ENCODE measurements around the gene KLHL22.
"Not testable (repeated sequence)": the region's sequence is repeated elsewhere in the genome, so short reads cannot be mapped to it uniquely, and the experiment has no call there.

KLHL22 gene

DNA sequence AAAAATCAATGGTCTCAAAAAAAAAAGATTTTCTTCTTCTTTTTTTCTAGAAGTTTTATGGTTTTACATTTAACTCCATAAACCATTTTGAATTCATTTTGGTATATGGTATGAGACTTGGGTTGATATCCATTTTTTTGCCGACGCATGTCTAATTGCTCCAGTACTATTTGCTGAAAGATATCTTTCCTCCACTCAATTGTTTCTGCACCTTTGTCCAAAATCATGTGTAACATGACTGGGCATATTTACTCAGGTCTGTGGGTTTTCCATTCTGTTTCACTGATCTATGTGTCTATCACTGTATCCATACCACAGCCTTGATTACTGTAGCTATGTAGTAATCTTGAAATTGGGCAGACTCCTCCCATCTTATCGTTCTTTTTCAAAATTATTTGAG lies 42.4 kb downstream of the KLHL22 start:
- peak in 1 of 10 donors; percentile 0 for DNase-seq
- intact Hi-C loops (cut with DNase I), result no loop called here

DNA sequence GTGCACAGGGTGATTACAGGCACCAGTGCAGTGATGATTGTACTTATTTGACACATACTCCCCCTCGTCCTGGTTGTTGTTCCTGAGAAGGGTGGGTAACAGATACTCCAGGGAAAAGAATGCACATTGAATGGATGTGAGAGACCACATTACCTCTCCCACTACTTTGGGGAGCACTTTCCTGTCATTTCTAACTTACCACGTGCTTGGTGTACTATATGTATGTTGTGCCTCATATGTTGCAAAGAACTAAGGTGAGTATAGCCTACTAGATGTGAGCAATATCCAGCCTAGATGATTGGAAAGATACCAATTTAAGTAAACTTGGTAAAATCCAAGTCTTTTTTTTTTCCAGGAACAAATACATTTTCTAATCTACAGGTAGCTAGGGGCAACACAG lies 43.7 kb downstream of the KLHL22 start:
- DNase-seq, result no peak
- intact Hi-C loops (cut with DNase I), result no loop called here

DNA sequence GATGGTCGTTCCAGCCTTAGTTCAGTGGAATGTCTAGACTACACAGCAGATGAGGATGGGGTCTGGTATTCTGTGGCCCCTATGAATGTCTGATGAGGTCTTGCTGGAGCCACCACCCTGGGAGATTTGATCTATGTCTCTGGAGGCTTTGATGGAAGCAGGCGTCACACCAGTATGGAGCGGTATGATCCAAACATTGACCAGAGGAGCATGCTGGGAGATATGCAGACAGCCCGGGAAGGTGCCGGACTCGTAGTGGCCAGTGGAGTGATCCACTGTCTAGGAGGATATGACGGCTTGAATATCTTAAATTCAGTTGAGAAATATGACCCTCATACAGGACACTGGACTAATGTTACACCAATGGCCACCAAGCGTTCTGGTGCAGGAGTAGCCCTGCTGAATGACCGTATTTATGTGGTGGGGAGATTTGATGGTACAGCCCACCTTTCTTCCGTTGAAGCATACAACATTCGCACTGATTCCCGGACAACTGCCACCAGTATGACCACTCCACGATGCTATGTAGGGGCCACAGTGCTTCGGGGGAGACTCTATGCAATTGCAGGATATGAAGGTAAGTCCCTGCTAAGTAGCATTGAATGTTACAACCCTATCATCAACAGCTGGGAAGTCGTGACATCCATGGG lies 44.3 kb downstream of the KLHL22 start:
- intact Hi-C loops (cut with DNase I), result not testable (repeated sequence)
- DNase-seq, result peak in 3 of 10 donors; percentile 14 to 39 (median 31)

DNA sequence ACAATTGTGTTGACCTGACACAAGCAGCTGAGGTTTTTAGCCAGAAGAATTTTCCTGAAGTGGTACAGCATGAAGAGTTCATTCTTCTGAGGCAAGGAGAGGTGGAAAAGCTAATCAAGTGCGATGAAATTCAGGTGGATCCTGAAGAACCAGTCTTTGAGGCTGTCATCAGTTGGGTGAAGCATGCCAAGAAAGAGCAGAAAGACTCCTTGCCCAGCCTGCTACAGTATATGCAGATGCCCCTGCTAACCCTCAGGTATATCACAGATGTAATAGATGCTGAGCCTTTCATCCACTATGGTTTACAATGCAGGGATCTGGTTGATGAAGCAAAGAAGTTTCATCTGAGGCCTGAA lies 45.1 kb downstream of the KLHL22 start:
- intact Hi-C loops (cut with DNase I), result no loop called here
- no peak for DNase-seq

DNA sequence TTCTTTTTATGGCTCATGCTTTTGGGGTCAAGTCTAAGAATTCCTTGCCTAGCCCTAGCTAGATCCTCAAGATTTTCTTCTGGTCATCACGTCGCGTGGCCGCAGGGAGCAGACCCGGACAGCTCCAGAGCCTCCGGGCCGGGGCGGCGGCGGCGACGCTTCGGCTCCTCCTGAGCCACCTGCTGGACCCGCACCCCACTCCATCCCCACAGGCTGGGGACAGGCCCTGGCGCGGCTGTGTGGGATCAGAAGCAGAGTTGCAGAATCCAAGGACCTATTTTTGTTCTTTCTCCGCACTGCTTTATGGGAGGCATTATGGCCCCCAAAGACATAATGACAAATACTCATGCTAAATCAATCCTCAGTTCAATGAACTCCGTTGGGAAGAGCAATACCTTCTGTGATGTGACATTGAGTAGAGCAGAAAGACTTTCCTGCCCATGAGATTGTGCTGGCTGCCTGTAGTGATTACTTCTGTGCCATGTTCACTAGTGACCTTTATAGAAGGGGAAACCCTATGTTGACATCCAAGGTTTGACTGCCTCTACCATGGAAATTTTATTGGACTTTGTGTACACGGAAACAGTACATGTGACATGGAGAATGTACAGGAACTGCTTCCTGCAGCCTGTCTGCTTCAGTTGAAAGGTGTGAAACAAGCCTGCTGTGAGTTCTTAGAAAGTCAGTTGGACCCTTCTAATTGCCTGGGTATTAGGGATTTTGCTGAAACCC lies 45.6 kb downstream of the KLHL22 start:
- intact Hi-C loops (cut with DNase I), result no loop called here

DNA sequence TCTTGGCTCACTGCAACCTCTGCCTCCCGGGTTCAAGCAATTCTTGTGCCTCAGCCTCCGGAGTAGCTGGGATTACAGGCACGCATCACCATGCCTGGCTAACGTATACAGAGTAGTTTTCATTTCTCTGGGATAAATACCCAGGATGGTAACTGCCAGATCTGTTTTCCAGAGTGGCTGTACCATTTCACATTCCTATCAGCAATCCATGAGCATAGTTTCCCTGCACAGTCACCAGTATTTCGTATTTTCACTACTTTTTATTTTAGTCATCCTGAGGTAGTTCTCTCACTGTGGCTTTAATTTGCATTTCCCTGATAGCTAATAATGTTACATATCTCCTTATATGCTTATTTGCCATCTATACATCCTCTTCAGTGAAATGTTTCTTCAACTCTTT lies 47.0 kb downstream of the KLHL22 start:
- peak in 2 of 10 donors; percentile 23 to 33 for DNase-seq
- intact Hi-C loops (cut with DNase I), result no loop called here

More for the DNA sequence above, 45.6 kb downstream of the KLHL22 start:
- peak in 3 of 10 donors; percentile 51 to 72 (median 68) for DNase-seq

DNA sequence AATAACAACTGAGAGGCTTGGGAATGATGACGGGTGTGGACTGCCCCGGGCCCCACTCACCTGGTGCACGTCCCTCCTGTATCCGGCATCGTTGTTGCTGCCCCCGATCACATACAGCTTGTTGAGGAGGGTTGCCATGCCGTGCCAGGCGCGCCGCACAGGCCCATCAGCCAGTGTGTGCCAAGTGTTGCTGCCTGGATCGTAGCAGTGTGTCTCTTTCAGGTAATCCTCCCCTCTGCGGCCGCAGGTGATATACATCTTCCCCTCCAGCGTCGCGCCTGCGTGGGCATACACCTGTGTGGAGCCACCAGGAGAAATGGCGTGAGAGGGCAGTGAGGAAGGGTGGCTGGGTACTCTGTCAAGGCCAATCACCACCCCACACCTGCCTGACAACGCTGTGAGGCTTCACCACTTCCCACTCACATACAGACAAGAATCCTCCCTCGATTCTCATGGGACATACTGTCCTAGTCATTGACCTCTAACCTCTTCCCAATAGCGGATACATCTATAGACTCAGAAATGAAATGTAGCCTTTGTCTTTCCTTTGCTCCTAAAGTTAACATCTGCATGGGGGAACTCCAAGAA lies 49.1 kb downstream of the KLHL22 start:
- intact Hi-C loops (cut with DNase I), result no loop called here
- DNase-seq, result peak in 2 of 10 donors; percentile 30 to 61

DNA sequence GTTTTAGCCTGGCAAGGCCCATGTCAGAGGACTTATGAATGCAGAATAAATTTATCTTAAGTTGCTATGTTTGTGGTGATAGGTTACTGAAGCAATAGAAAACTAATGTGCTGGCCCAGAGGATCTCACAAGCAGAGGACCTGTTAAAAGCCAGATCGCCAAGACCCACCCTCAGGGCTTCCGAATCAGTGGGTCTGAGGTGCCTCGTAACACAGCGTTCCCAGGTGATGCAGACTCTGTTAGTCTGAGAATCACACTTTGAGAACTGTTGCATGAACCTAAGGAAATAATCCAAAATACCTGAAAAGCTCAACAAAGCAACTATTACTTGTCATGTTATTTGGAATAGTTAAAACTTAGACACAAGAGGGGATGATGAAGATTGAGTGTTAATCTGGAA lies 51.3 kb downstream of the KLHL22 start:
- DNase-seq, result peak in 1 of 10 donors; percentile 2
- intact Hi-C loops (cut with DNase I), result no loop called here

DNA sequence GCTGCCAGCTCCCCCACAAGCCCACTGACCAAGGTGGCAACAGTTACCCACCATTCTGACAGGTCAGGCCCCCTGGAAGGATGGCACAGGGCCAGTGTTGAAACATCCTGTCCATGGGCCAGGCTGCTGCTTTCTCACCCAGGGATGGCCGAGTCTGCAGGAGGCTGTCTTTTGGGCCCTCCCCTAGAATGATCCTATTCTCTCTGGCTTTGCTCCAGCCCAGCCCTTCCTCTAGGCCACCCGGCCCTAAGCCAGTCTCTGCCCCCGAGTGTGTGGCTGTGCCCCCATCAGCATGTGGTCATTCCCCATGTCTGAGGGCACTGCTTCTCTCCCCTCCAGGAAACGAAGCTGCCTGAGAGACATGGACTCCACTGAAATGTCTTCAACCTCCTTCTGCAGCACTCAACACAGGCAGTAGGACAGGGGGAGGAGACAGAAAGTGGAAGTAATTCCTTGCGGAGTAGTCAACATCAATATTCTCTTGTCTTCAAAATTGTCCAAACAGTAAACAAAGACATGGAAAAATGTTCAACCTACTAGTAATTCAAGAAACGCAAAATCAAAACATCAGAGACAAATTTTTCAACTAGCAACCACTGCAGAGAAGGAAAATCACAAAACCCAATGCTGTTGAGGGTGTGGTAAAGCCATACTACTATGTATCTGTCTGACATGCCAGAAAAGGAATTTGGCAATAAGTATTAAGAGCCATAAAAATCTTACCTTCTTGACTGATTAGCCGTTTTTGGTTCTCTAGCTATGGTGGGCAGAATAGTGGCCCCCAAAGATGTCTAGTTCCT lies 52.9 kb downstream of the KLHL22 start:
- peak in 2 of 10 donors; percentile 39 to 53 for DNase-seq
- intact Hi-C loops (cut with DNase I), result no loop called here

DNA sequence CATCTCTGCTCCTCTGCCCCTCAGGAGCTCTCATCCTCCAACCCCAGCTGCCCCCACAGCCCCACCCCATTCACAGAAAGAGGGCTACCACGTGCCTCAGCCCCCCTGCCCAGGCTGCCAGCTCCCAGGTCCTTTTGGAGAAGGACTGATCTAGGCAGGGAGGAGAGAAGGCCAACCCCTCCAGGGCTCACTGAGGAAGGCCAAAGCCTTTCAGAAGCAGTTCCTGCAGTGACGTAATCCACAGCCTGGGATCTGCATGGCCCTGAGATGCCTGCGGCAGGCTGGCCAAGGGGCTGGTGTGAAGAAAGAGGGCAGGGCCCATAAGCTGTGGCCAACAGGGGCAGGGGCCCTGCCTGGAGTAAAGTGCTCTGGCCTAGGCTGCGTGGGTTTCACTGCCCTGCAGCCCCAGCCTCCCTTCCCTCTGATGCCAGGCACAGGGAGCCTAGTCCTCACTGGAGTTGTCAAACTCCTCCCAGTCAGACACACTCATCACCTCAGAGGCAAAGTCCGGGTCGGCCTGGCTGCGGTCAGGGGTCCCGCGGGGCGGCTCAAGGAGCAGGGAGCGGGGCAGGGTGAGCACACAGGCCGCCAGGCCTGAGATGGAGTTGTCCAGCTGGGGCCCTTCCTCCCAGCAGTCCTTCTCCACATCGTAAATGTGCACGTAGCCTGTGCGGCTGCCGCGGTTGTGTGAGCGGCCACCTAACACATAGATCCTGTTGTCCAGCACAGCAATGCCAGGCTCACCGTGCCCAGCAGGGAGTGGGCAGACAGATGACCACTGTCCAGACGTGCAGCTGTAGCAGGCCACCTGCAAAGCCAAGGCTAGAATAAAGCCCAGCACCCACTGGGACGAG lies 53.7 kb downstream of the KLHL22 start:
- peak in 3 of 10 donors; percentile 55 to 80 (median 76) for DNase-seq

DNA sequence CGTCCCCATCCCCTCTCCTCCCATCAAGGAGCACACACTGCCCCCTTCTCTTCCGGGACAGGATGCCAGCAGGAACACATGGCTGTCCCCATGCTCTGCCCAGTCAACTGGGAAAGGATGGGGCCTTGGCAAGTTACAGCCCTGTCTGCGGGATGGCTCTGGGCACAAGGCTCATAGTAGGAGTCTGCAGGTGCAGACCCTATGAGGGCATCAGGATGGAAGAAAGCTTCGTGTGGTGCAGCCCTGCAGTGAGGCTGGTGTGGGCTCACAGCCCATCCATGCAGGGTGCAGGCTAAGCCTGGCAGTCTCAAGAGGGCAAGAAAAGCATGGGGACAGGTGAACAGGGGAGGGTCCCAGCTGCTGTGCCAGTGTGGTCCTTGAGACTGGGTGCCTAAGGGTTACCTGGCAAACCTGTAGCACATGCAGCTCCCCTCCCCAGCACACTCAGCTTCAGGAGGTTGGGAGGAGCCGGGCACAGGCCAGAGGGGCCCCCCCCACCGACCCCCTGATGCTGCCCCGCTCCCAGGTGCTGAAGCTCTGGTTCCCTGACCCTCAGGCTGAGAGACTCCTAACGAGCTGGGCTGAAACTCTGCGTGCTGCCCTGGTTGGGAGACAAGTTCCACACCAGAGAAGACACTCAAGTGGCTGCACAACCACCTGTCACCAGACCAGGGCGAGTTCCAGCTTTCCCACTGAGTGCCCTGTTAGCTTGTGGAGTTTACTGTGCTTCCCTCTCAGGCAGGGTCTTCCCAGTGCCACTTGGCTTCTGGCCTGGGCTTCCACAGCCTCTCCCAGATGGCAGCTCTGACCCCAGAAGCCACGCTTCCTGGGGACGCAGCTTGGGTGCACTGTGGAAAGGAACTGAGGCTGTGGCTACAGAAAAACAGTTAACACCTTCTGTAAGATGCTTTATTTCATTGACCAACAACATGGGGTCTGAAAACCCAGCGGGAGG lies 54.7 kb downstream of the KLHL22 start:
- DNase-seq, result peak in 3 of 10 donors; percentile 44 to 73 (median 67)
- intact Hi-C loops (cut with DNase I), result no loop called here

More for the DNA sequence above, 53.7 kb downstream of the KLHL22 start:
- intact Hi-C loops (cut with DNase I), result no loop called here

DNA sequence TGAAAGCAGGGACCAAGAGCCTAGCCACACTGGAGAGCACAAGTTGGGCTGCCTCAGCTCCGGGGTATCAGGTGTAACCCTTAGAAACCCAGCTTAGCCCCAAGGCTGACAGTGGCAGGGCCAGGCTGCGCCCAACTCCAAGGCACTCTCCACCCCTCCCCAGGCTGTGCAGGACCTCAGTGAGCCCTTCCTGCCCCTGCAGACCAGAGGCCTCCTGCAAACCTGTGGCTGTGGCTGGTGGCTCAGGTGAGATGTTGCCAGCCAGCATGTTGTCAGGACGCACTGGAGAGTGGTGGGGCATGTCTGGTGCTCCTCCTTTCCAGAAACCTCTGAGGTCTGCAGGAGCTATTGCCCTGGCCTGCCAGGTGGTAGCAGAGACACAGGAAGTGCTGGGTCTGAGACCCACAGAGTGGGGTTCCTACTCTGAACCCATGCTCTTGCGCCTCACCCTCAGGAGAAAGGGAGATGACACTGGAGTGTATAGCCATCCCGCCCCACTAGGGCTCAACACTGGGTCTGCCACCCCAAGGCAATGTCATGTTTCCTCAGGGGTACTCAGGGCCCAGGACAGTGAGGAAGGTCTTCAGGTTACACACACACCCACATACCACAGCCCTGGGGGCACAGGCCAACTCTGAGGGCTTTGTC lies 55.5 kb downstream of the KLHL22 start:
- intact Hi-C loops (cut with DNase I), result no loop called here
- DNase-seq, result peak in 2 of 10 donors; percentile 41 to 50

DNA sequence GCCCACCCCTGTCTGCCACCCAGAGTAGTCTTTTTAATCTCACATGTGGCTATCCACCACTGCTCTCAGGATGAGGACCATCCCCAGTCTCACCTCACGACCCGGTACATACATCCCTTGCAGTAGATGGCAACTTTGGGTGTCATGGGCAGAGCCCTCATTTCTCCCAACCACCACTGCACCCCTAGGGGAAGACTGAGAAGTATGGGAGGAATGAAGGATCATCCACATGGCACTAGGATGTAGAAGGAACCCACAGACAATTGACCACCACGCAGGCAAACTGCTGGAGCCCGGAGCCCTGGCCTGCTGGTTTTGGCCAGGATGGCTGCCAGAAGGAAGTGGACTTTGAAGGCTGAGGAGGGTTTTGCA lies 56.1 kb downstream of the KLHL22 start:
- intact Hi-C loops (cut with DNase I), result no loop called here
- DNase-seq, result no peak

DNA sequence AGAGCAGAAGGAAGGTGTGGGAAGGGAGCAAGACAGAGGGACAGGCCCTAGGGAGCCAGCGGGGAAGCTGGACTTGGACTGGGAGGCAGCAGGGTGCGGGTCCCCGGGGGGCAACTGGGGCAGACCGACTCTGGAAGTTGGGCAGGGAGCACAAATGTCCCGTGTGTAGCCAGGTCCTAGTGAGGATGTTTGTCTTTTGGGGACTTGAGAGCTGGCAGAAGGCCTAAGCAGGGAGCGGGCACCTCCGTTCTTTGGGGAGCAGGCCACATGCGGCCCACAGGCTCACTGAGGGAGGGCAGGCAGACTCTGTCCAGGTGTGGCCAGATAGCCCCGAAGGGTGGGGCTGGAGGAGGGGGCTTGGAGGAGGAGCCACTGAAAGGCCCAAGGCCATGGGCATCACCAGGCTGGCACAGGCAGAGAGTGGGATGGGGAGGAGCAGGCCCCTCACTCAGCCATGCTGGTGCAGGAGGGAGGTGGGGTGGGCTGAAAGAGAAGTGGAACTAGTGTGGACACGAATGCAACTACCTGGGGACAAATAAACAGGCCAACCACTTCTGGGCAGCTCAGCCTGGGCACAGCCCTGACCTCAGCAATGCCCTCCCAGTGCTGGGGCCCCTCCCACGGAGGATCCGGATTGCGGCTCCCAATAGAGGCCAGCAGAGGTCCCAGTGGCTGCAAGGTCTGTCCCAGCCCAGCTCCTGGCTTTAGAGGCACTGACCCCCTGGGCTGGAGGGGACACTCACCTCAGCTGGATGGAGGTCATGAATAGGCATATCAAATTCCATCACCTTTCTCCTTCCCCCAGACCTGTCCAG lies 56.7 kb downstream of the KLHL22 start:
- peak in 2 of 10 donors; percentile 63 to 77 for DNase-seq
- intact Hi-C loops (cut with DNase I), result no loop called here

DNA sequence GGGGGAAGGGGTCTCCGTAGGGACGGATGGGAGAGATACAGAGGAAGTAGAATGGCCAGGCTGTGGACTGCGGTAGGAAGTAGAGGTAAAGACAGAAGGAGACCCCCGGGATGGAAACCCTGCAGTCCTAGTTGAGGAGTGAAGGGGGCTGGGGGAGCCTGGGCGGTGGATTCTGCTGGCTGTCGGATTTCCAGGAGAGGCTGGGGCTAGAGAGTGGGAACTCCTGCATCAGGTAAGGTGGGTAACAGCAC lies 57.2 kb downstream of the KLHL22 start:
- intact Hi-C loops (cut with DNase I), result no loop called here

DNA sequence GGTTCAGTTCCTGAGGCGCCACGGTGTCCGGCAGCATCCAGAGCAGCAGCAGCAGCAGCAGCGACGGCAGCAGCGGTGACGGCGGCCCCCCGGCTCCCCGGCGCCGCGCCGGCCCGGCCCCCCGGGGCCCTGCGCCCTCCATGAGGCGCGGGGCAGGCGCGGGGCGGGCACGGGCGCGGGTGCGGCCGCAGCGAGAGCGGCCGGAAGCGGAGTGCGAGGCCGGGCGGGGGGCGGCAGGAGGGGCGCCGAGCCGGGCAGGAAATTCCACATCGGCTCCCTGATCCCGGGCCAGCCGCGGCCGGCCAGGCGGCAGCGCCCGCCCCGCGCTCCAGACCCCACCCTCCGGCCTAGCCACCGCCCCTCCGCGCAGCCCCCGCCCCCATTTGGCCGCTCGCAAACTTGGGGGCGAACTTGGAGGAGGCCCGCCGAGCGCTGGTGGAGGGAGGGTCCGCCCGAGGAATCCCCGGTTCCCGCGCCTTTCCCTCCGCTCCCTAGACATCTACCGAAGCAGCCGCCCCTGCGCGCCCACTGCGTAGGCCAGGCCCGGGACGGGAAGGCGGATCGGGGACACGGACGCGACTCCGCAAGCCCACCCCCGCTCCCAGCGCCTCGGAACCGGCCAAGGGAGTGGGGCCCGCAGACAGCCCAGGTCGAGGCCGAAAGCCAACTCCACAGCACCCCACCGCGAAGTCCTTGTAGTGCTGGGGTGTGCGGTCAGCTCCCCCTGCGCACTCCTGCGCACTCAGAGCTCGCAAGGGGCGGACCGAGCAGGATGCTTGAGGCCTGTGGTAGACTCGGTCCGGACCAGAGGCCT lies 57.8 kb downstream of the KLHL22 start, which contains the start of gene SCARF2:
Gene SCARF2 (minus strand): TSS at position 213 of the 814 bp plus-strand sequence. CDS start 71 bp downstream, at position 142.
- DNase-seq, result peak in 2 of 10 donors; percentile 69 to 81

More for the DNA sequence above, 57.2 kb downstream of the KLHL22 start:
- DNase-seq, result peak in 1 of 10 donors; percentile 71

More for the DNA sequence above, 57.8 kb downstream of the KLHL22 start, which contains the start of gene SCARF2:
- intact Hi-C loops (cut with DNase I), result no loop called here
